ENCODE data around the gene TAGAP. TPM values are rescaled to one million over a fixed set of nuclear protein-coding genes. Genes with fewer than 3 reads are reported as not detected.
"Not testable (repeated sequence)": the region's sequence is repeated elsewhere in the genome, so short reads cannot be mapped to it uniquely, and the experiment has no call there.

The TAGAP gene
- total RNA-seq, 2 donors from 2014 or later: 11.7 to 80.7 TPM

- Mint-ChIP-seq H3K27me3 (no peaks in the 10 kb centered on the region), H3K27ac (peak overlapping the region; percentile 99), H3K4me1 (peaks cover 44% of the 10 kb centered on the region), H3K36me3 (ENCODE audit: low read depth) (peaks cover 66% of the 10 kb centered on the region), H3K4me3 (peak overlapping the region; percentile 90), H3K9me3 (no peaks in the 10 kb centered on the region)
- ATAC-seq (replicated peaks): no peak
These were observed 844 bp downstream of the TAGAP start for GRCh38 chr6:159043947-159044346.

GRCh38 chr6:159043251-159043650 is 1.5 kb downstream of the TAGAP start:
- H3K27me3 Mint-ChIP-seq: no peaks in the 10 kb centered on the region
- H3K36me3 Mint-ChIP-seq (ENCODE audit: low read depth): peaks cover 73% of the 10 kb centered on the region
- H3K27ac Mint-ChIP-seq: peak overlapping the region; percentile 99
- H3K4me1 Mint-ChIP-seq: peaks cover 46% of the 10 kb centered on the region
- H3K9me3 Mint-ChIP-seq: no peaks in the 10 kb centered on the region
- ATAC-seq (replicated peaks): no peak
- peak overlapping the region; percentile 90 for H3K4me3 Mint-ChIP-seq

GRCh38 chr6:159042826-159043181 is 2.0 kb downstream of the TAGAP start:
- peak overlapping the region; percentile 90 for H3K4me3 Mint-ChIP-seq
- H3K27ac Mint-ChIP-seq: peak overlapping the region; percentile 99
- H3K27me3 Mint-ChIP-seq: no peaks in the 10 kb centered on the region
- no peak for ATAC-seq (replicated peaks)
- H3K4me1 Mint-ChIP-seq: peaks cover 44% of the 10 kb centered on the region
- H3K36me3 Mint-ChIP-seq (ENCODE audit: low read depth): peaks cover 77% of the 10 kb centered on the region
- no peaks in the 10 kb centered on the region for H3K9me3 Mint-ChIP-seq

DNA sequence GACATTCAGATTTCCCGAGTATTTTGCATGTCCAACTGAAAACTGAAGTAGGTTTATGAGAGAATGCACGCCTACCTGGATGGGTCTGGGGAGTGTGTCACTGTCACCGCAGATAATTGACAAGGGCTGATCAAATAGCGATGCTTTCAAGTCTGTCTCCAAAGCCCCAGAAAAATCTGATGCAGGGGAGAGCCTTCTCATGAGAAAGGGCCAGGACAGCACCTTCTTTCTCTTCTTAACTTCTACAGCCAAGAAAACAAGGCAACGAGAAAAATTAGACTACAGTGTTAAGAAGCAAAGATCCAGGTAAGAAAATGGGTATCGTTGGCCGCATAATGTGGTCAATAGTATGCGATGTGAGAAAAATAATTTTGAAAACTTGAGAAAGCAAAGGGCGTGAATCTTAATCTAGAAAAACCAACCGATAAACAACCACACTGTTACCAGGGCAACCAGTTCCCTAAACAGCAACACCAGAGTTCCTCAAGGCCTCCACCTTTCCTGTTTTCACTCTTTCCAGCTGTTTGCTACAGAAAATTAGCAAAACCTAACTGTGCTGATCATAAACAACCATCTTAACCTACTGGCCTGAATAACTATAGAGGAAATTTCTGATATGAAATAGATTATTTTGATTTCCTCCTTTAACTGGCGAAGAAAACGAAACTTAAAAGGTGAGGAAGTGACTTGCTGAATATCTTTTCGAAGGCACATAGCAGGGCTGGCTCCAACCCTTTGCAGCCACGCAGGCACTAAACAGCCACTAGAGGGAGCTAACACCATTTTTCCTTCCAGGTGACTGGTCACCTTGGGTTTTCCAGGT is 2.6 kb downstream of the TAGAP start:
- H3K4me1 Mint-ChIP-seq: peaks cover 44% of the 10 kb centered on the region
- ATAC-seq (replicated peaks): peak; percentile 39
- H3K4me3 Mint-ChIP-seq: peak overlapping the region; percentile 90
- H3K27me3 Mint-ChIP-seq: no peaks in the 10 kb centered on the region
- peak overlapping the region; percentile 99 for H3K27ac Mint-ChIP-seq
- no peaks in the 10 kb centered on the region for H3K9me3 Mint-ChIP-seq
- peaks cover 83% of the 10 kb centered on the region for H3K36me3 Mint-ChIP-seq (ENCODE audit: low read depth)

GRCh38 chr6:159041181-159041580 is 3.6 kb downstream of the TAGAP start:
- Mint-ChIP-seq H3K27me3 (no peaks in the 10 kb centered on the region), H3K4me1 (peaks cover 42% of the 10 kb centered on the region), H3K4me3 (peak overlapping the region; percentile 90), H3K9me3 (no peaks in the 10 kb centered on the region), H3K27ac (peak overlapping the region; percentile 99), H3K36me3 (ENCODE audit: low read depth) (peaks cover 94% of the 10 kb centered on the region)
- ATAC-seq (replicated peaks): no peak

GRCh38 chr6:159039885-159040258 is 4.9 kb downstream of the TAGAP start:
- no peaks in the 10 kb centered on the region for H3K27me3 Mint-ChIP-seq
- H3K36me3 Mint-ChIP-seq (ENCODE audit: low read depth): peaks cover 100% of the 10 kb centered on the region
- ATAC-seq (replicated peaks): no peak
- H3K4me1 Mint-ChIP-seq: peaks cover 31% of the 10 kb centered on the region
- peak overlapping the region; percentile 99 for H3K27ac Mint-ChIP-seq
- peak overlapping the region; percentile 90 for H3K4me3 Mint-ChIP-seq
- H3K9me3 Mint-ChIP-seq: no peaks in the 10 kb centered on the region

GRCh38 chr6:159038914-159039884 is 5.6 kb downstream of the TAGAP start:
- H3K27me3 Mint-ChIP-seq: no peaks in the 10 kb centered on the region
- peak; percentile 64 for ATAC-seq (replicated peaks)
- peak overlapping the region; percentile 90 for H3K4me3 Mint-ChIP-seq
- peaks cover 95% of the 10 kb centered on the region for H3K36me3 Mint-ChIP-seq (ENCODE audit: low read depth)
- peak overlapping the region; percentile 99 for H3K27ac Mint-ChIP-seq
- H3K9me3 Mint-ChIP-seq: no peaks in the 10 kb centered on the region
- peaks cover 31% of the 10 kb centered on the region for H3K4me1 Mint-ChIP-seq

- H3K4me3 Mint-ChIP-seq: peak overlapping the region; percentile 90
- H3K4me1 Mint-ChIP-seq: peaks cover 31% of the 10 kb centered on the region
- peaks cover 87% of the 10 kb centered on the region for H3K36me3 Mint-ChIP-seq (ENCODE audit: low read depth)
- H3K9me3 Mint-ChIP-seq; H3K27me3 Mint-ChIP-seq; ATAC-seq (replicated peaks): not testable (repeated sequence)
- H3K27ac Mint-ChIP-seq: peak overlapping the region; percentile 99
These were observed 6.5 kb downstream of the TAGAP start for GRCh38 chr6:159038318-159038717.

- Mint-ChIP-seq H3K27me3 (no peaks in the 10 kb centered on the region), H3K9me3 (no peaks in the 10 kb centered on the region), H3K36me3 (ENCODE audit: low read depth) (peaks cover 82% of the 10 kb centered on the region), H3K4me1 (peaks cover 31% of the 10 kb centered on the region), H3K27ac (peak overlapping the region; percentile 99), H3K4me3 (peak overlapping the region; percentile 90)
- no peak for ATAC-seq (replicated peaks)
These were observed 7.0 kb downstream of the TAGAP start for GRCh38 chr6:159037756-159038290.

DNA sequence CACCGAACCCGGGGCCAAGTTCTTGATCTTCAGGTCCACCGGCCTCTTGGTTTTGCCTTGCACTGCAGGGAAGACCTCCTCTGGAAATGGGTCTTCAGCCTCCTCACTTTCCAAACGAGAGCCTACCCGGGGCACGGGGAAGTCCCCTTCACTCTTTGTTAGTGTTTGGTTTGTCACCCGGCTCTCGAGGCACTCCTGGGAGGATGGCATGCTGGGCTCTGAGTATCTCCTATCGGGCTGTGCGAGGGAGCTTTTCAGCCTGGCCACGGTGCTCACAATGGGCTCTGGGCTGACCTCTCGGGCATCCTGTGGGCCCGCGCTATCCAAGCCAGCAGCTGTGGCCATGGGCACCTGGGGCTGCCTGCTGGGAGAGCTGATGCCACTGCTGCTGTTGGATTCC is 8.1 kb downstream of the TAGAP start:
- Mint-ChIP-seq H3K27ac (peak overlapping the region; percentile 80), H3K4me3 (peak overlapping the region; percentile 90), H3K27me3 (no peaks in the 10 kb centered on the region), H3K4me1 (peaks cover 28% of the 10 kb centered on the region), H3K9me3 (no peaks in the 10 kb centered on the region), H3K36me3 (ENCODE audit: low read depth) (peaks cover 70% of the 10 kb centered on the region)
- ATAC-seq (replicated peaks): peak; percentile 18

DNA sequence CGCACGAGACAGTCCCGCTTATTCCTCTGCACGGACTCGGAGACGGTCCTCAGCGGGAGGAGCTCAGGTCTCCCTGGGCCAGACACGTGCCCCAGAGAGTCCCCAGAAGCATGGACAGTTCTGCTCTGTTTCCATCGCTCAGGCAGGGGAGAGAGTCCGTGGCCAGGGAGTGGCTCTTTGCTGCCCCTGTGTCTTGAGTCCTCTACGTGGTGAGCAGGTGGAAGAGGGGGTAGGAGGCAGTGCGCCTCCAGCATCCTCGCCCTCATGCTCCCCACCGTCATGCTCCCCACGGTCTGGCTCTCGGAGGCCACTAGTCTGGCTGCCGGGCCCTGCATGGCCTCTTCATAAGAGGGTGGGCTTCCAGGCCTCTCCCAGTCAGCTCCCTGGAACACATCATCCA is 8.9 kb downstream of the TAGAP start:
- no peak for ATAC-seq (replicated peaks)
- Mint-ChIP-seq H3K36me3 (ENCODE audit: low read depth) (peaks cover 62% of the 10 kb centered on the region), H3K4me1 (peaks cover 23% of the 10 kb centered on the region), H3K27ac (peak overlapping the region; percentile 19), H3K4me3 (peak overlapping the region; percentile 90), H3K27me3 (no peaks in the 10 kb centered on the region), H3K9me3 (no peaks in the 10 kb centered on the region)

GRCh38 chr6:159033160-159034049 is 11.4 kb downstream of the TAGAP start:
- H3K27ac Mint-ChIP-seq: no peak overlapping the region

GRCh38 chr6:159031846-159032245 is 12.9 kb downstream of the TAGAP start:
- Mint-ChIP-seq H3K4me1 (peaks cover 4% of the 10 kb centered on the region), H3K9me3 (no peaks in the 10 kb centered on the region), H3K4me3 (no peak overlapping the region), H3K36me3 (ENCODE audit: low read depth) (peaks cover 22% of the 10 kb centered on the region), H3K27ac (no peak overlapping the region), H3K27me3 (no peaks in the 10 kb centered on the region)
- no peak for ATAC-seq (replicated peaks)

More at GRCh38 chr6:159033160-159034049, 11.4 kb downstream of the TAGAP start:
- ATAC-seq (replicated peaks): peak; percentile 60
- Mint-ChIP-seq H3K27me3 (no peaks in the 10 kb centered on the region), H3K4me1 (peaks cover 13% of the 10 kb centered on the region), H3K4me3 (peak overlapping the region; percentile 14), H3K36me3 (ENCODE audit: low read depth) (peaks cover 37% of the 10 kb centered on the region), H3K9me3 (no peaks in the 10 kb centered on the region)

Data from activated T-helper 17 cell treated with anti-CD3 and anti-CD28 coated beads, Interleukin-2, amount 50 U/mL, for 72 hours (primary cell).